GM21526 (cell line): ENCODE data around the gene CYYR1.

Experiments
- ATAC-seq: cut with Tn5 transposase; IDR thresholded peaks from one replicate; pipeline ENCODE4 v1.9.1; 2021; ENCODE audit warnings: moderate library complexity; ENCODE audit not compliant: unreplicated experiment, low FRiP score

Gene CYYR1

GRCh38 chr21:26554365-26554764 is 18.7 kb downstream of the CYYR1 start:
- ATAC-seq, result no peak

DNA sequence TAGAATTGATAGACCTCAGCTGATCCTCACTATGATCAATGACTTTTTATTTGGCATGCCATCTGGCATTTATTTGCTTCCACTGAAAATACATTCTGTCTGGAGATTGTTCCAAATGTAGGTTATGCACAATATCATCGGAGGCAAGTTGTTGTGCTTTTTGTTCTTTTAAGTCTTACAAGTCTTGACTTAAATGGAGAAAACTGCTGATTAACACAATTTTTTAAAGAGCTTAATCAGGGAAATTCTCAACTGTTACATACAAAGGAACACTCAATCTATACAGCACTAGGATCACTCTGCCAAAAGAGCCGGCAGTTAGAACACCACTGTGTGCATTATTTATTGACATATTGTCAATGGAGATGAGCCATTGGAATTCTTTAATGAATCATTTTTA is 19.2 kb downstream of the CYYR1 start:
- no peak for ATAC-seq

- ATAC-seq, result no peak
These were observed 22.8 kb downstream of the CYYR1 start for GRCh38 chr21:26550326-26550725.

GRCh38 chr21:26546446-26547097 is 26.5 kb downstream of the CYYR1 start:
- ATAC-seq, result no peak

GRCh38 chr21:26544201-26544775 is 28.8 kb downstream of the CYYR1 start:
- ATAC-seq, result no peak

DNA sequence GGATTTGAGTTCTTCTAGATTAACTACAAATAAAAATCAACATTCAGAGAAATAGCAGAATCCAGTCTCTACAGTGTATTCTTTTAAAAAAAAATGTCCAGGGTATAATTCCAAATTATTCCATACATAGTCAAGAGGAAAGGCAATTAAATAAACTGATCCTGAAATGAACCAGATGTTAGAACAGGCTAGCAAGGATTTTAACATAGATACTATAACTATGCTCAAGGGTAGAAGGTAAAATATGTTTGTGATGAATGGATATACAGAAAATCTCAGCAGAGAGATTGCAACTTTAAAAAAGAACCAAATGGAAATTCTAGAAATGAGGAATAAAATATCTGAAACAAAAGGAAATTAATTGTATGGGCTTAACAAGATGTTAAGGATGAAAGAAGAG is 32.4 kb downstream of the CYYR1 start:
- no peak for ATAC-seq

DNA sequence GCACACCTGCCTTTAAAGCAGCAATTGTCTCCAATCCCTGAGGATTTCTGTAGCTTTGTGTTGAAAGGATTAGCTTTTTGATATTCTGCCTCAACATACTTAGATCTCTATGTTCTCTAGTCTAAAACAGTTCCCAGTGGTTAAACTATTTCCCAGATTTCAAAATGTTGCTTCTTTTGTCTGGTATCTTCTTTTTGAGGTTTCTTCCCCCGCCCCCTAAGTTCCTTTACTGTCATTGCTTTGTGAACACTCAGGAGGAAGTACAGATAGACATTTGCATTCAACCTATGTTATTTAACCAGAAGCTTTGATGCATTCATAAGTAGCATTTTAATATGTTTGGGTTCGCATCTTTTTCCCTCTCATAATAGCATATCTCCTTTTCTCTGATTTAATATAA is 33.5 kb downstream of the CYYR1 start:
- ATAC-seq, result no peak

DNA sequence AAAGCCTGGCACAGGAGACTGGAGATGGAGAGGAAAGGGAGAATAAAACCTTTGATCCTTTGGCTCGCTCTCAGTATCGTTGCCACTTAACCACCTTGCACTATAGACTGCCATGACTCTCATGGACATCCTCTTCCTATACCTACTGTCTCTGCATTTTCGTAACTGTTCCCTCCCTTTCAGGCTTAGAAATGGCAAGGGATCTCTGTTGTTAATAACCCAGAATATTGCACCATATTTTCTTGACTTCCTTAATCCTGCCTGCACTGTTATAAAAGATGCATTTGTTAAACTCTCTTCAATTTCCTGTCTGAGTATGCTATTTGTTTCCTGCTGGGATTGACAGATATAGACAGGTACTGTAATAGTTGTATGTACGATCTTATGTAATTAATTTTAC is 38.6 kb downstream of the CYYR1 start:
- ATAC-seq, result no peak

GRCh38 chr21:26532208-26532607 is 40.9 kb downstream of the CYYR1 start:
- ATAC-seq, result no peak

DNA sequence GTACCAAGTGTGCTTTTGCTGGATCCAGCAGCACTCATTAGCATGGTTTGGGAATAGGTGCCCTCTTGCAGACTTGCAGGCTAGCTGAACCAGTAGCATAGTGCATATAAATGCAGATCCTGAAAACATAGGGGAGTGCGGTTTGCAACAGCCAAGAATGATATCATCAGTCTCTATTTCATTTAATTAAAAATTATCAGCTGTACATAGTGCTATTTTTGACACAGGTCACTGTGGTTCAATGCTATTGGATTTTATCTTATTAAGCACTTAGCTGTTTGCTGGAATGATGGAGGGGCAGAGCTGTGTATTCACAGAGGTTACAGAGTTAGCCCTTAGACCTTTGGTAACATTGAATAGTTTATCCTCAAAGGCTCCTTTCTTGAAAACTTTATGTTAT is 43.6 kb downstream of the CYYR1 start:
- ATAC-seq, result no peak

GRCh38 chr21:26528882-26529281 is 44.2 kb downstream of the CYYR1 start:
- ATAC-seq, result no peak

DNA sequence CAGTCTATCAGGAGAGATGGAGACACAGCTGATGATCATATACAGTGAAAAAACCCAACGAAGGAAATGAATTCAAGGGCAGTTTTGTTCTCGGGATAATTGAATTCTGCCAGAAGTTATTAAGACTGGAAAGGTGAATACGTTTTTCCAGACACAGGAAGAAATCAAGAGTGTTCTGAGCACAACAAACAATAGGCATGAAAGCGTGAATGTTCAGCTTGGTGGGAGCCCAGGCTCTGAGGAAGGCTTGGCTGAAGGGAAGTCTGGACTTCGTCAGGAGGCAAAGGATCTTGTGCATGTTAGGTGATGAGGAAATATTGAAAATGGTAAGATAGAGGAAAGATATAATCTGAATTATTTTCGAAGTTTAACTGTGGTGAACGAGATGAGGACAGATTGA is 50.4 kb downstream of the CYYR1 start:
- ATAC-seq, result no peak

- ATAC-seq, result no peak
These were observed 53.9 kb downstream of the CYYR1 start for GRCh38 chr21:26519142-26519541.

DNA sequence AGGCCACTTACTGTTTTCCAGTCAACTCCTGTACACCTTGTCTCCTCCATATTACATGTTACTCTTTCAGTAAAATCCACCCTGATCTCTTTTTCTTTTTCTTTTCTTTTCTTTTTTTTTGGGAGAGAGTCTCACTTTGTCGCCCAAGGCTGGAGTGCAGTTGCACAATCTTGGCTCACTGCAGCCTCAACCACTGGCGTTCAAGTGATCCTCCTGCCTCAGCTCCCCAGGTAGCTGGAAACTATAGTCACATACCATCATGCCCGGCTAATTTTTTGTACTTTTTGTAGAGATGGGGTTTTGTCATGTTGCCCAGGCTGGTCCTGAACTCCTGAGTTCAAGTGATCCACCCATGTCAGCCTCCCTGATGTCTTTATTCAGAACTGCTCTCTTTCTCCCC is 57.8 kb downstream of the CYYR1 start:
- ATAC-seq, result no peak

- ATAC-seq, result no peak
These were observed 59.9 kb downstream of the CYYR1 start for GRCh38 chr21:26513212-26513611.

- ATAC-seq, result no peak
These were observed 60.4 kb downstream of the CYYR1 start for GRCh38 chr21:26512664-26513063.

GRCh38 chr21:26508903-26509302 is 64.2 kb downstream of the CYYR1 start:
- ATAC-seq, result no peak

- ATAC-seq, result no peak
These were observed 66.1 kb downstream of the CYYR1 start for GRCh38 chr21:26506956-26507355.

DNA sequence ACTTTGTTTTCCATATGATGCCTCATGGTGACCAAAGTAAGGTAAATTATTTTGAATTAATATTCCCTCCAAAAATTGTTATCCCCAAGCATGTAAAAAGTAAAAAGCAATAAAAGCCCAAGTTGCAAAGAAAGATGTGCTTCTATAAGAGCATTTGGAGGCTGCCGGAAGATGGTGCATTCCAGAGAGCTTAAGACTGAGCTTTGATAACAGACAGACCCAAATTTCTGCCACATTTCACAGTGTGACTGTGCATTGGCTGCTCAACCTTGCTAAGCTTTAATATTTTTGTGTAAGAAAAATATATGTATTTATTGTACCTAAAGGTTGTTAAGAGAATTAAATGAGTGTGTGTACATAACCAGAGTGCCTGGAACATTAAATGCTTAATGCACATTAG is 67.9 kb downstream of the CYYR1 start:
- ATAC-seq, result no peak

- ATAC-seq, result no peak
These were observed 69.7 kb downstream of the CYYR1 start for GRCh38 chr21:26503414-26503813.

- ATAC-seq, result no peak
These were observed 71.5 kb downstream of the CYYR1 start for GRCh38 chr21:26501495-26502021.

DNA sequence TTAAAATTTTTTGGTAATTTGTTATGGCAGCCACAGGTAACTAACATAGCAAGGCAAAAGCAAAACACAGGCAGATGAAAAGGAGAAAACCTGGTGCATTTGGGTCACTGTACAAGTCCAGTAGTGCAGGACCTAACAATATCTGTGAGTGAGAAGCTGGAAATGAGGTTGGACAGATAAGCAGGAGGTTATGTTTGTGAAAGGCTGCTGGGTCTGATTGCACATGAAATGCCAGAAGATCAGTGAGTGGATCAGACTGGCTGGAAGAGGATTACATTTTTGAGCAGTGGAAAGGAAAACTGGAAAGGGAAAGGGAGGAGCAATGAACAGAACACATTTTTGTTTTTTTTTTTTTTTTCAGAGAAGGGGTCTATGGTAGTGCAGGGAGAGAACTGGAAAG is 73.6 kb downstream of the CYYR1 start:
- ATAC-seq, result no peak
